Adipocyte (in vitro differentiated cells): ENCODE data around the gene RYR2.

Experiments
- DNase-seq: peaks from one replicate; pipeline ENCODE4 v3.0.0-alpha.2; 2015; ENCODE audit warnings: low read depth
- H3K27me3 ChIP-seq: replicated peaks from 2 replicates; pipeline ENCODE4 v1.7.0; 2013; ENCODE audit warnings: mild to moderate bottlenecking, low read length, moderate library complexity; ENCODE audit not compliant: control insufficient read depth, insufficient read depth
- H3K36me3 ChIP-seq: 2 replicates; pipeline ENCODE4 v1.7.0; 2013; ENCODE audit warnings: low read length, mild to moderate bottlenecking, moderate library complexity; ENCODE audit not compliant: control insufficient read depth, insufficient read depth, severe bottlenecking
- H3K4me1 ChIP-seq: 2 replicates; pipeline ENCODE4 v1.7.0; 2013; ENCODE audit warnings: mild to moderate bottlenecking, low read length, moderate library complexity; ENCODE audit not compliant: control insufficient read depth, insufficient read depth
- H3K4me3 ChIP-seq: 2 replicates; pipeline ENCODE4 v1.7.0; 2013; ENCODE audit warnings: mild to moderate bottlenecking, low read length, moderate library complexity
- H3K9ac ChIP-seq: 2 replicates; pipeline ENCODE4 v1.7.0; 2013; ENCODE audit warnings: mild to moderate bottlenecking, low read length, moderate library complexity
- H3K9me3 ChIP-seq: 2 replicates; pipeline ENCODE4 v1.7.0; 2013; ENCODE audit warnings: mild to moderate bottlenecking, low read length, moderate library complexity; ENCODE audit not compliant: control insufficient read depth

RYR2 gene

GRCh38 chr1:237701534-237701933 is 659.5 kb downstream of the RYR2 start:
- no peak overlapping the region for H3K4me3 ChIP-seq
- DNase-seq: no peak
- H3K9ac ChIP-seq: no peak overlapping the region
- H3K27me3 ChIP-seq: peaks cover 2% of the 10 kb centered on the region
- no peaks in the 10 kb centered on the region for H3K36me3 ChIP-seq
- H3K4me1 ChIP-seq: no peaks in the 10 kb centered on the region
- no peaks in the 10 kb centered on the region for H3K9me3 ChIP-seq

DNA sequence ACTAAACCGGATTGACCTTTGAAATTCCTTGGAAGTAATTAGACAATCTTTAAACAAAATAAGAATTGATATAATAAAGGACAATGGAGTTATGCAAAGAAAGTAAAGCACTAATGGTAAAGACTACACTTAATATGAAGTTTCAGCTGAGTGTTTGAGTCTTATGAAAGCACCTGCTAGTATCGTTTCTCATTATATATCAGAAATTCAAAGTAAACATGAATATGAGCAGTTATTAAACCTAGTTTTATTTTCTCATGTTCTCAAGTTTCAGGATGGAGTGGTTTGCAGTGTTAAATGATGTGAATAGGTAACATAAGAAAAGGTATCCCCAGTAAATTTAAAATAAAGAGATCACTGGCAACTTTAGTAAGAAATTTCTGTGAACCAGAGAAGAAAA is 660.2 kb downstream of the RYR2 start:
- no peak overlapping the region for H3K9ac ChIP-seq
- H3K4me3 ChIP-seq: no peak overlapping the region
- no peak for DNase-seq
- H3K27me3 ChIP-seq: peaks cover 2% of the 10 kb centered on the region
- no peaks in the 10 kb centered on the region for H3K36me3 ChIP-seq
- H3K4me1 ChIP-seq: no peaks in the 10 kb centered on the region
- no peaks in the 10 kb centered on the region for H3K9me3 ChIP-seq

DNA sequence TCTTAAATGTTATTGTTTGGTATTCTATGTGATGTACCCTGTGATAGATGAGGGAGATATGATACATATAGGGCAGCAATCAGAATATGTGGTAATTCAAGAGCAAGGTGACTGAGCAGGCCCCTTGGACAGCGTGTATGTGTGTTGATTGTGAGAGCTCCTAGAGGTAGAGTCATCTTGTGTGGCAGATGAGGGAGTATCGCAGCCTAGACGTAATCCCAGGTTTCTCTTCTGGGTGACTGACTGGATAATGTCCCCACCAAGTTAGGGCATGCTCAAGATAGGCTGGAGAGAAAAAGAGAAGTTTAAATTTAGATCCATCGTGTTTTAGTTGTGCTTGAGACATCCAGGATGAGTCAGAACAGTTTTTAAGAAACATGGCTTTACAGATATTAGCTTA is 663.5 kb downstream of the RYR2 start:
- H3K9ac ChIP-seq: no peak overlapping the region
- H3K27me3 ChIP-seq: peaks cover 2% of the 10 kb centered on the region
- no peaks in the 10 kb centered on the region for H3K9me3 ChIP-seq

DNA sequence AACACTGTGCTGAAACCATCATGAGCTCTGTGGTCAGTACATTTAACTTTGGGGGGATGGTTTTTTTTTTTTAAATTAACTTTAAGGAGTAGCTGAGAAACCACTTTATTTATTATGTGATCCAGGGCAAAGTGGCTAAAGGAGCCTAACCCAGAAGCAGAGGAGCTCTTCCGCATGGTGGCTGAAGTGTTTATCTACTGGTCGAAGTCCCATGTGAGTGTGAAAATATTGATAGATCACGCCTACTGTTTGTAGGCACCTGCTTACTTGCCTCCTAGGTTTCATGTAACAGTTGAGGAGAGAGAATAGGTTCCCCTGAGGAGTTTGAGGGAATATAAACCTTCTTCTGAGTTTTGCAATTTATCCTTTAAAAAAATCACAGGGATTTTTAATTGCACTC is 667.4 kb downstream of the RYR2 start:
- H3K4me1 ChIP-seq: no peaks in the 10 kb centered on the region
- no peak overlapping the region for H3K4me3 ChIP-seq
- no peaks in the 10 kb centered on the region for H3K9me3 ChIP-seq
- no peak for DNase-seq
- no peak overlapping the region for H3K9ac ChIP-seq
- H3K27me3 ChIP-seq: no peaks in the 10 kb centered on the region
- H3K36me3 ChIP-seq: no peaks in the 10 kb centered on the region

More for the DNA sequence above, 663.5 kb downstream of the RYR2 start:
- no peaks in the 10 kb centered on the region for H3K36me3 ChIP-seq
- no peak for DNase-seq
- no peak overlapping the region for H3K4me3 ChIP-seq
- H3K4me1 ChIP-seq: no peaks in the 10 kb centered on the region

DNA sequence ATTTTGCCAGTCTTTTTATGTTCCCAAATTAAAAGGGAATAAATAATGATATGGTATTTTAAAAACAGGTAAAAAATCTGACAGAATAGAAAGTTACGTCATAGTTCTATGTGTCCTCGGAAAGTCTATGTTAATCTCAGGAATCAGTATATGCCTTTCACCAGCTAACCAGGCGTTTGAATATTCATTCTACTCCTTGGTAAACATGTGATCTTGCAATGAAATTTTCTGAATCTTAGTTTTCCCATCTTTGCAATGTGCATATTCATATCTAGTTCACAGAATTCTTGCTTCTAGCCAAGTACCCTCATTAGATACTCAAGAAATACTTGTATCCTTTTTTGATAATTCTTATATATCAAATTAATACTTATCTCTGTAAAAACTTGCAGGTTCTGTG is 669.3 kb downstream of the RYR2 start:
- H3K9ac ChIP-seq: no peak overlapping the region
- no peak for DNase-seq
- H3K4me3 ChIP-seq: no peak overlapping the region
- H3K9me3 ChIP-seq: no peaks in the 10 kb centered on the region
- H3K27me3 ChIP-seq: no peaks in the 10 kb centered on the region
- no peaks in the 10 kb centered on the region for H3K36me3 ChIP-seq
- H3K4me1 ChIP-seq: no peaks in the 10 kb centered on the region

- H3K9ac ChIP-seq: no peak overlapping the region
- H3K9me3 ChIP-seq: no peaks in the 10 kb centered on the region
- no peak overlapping the region for H3K4me3 ChIP-seq
- H3K27me3 ChIP-seq: no peaks in the 10 kb centered on the region
- DNase-seq: no peak
- no peaks in the 10 kb centered on the region for H3K36me3 ChIP-seq
- H3K4me1 ChIP-seq: no peaks in the 10 kb centered on the region
Measured at GRCh38 chr1:237712082-237712481, 670.1 kb downstream of the RYR2 start.

DNA sequence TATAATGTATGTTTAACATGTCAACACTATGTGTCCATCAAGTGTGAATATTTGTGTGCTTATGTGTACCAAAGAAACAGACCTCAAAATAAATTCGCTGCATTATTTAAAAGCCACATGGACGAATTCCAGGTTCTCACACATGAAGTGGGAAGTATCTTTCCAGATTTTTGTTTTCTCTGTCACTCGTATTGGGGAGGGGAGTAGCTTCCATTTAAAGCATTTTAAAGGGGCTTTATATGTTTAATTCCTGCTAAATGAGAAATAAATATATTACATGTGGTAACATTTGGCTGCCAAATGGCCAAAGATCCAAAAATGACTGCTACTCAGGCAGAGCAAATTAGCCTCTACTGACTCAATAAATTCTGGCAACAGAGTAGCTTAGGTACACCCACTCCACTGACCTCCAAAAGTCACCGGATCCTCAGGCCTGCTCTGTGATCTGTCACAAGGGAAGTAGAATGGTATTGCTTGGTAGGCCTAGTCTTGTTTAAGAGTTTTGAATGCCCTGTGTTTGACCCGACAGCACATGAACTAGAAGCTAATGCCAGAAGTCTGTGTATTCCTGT is 670.7 kb downstream of the RYR2 start:
- Histone ChIP-seq H3K36me3 (no peaks in the 10 kb centered on the region), H3K9me3 (no peaks in the 10 kb centered on the region), H3K4me1 (no peaks in the 10 kb centered on the region), H3K4me3 (no peak overlapping the region), H3K9ac (no peak overlapping the region), H3K27me3 (no peaks in the 10 kb centered on the region)
- DNase-seq: no peak

- Histone ChIP-seq H3K9me3 (no peaks in the 10 kb centered on the region), H3K27me3 (no peaks in the 10 kb centered on the region), H3K4me1 (no peaks in the 10 kb centered on the region), H3K9ac (no peak overlapping the region), H3K4me3 (no peak overlapping the region), H3K36me3 (no peaks in the 10 kb centered on the region)
- no peak for DNase-seq
Measured at GRCh38 chr1:237713916-237714315, 671.9 kb downstream of the RYR2 start.

- no peaks in the 10 kb centered on the region for H3K4me1 ChIP-seq
- DNase-seq: no peak
- no peak overlapping the region for H3K9ac ChIP-seq
- no peaks in the 10 kb centered on the region for H3K27me3 ChIP-seq
- no peak overlapping the region for H3K4me3 ChIP-seq
- H3K9me3 ChIP-seq: no peaks in the 10 kb centered on the region
- H3K36me3 ChIP-seq: no peaks in the 10 kb centered on the region
Measured at GRCh38 chr1:237717106-237717505, 675.1 kb downstream of the RYR2 start.

DNA sequence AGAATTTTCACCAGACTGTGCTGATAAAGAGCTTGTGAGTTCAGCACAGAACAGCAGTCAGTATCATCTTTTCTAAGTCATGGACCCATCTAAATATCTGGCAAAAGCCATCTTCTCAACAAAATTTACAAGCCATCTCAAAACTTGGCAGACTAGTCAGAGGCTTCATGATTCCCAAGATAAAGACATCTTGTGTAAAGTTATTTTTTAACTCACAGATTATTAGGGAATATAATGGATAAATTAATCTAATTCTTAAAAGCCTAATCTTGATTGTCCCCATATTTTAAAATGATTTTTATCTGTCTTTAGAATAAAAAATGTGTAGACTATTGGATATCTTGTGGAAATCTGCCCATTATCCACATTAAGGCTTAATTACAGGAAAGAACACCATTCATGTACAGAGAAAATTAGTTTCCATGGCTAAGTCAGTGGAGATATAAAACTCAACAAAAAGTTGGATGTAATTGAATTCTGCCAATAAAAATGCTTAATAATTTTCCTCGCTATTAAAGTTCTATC is 688.9 kb downstream of the RYR2 start:
- no peak for DNase-seq
- Histone ChIP-seq H3K9ac (no peak overlapping the region), H3K9me3 (no peaks in the 10 kb centered on the region), H3K36me3 (no peaks in the 10 kb centered on the region), H3K4me3 (no peak overlapping the region), H3K4me1 (no peaks in the 10 kb centered on the region), H3K27me3 (no peaks in the 10 kb centered on the region)

DNA sequence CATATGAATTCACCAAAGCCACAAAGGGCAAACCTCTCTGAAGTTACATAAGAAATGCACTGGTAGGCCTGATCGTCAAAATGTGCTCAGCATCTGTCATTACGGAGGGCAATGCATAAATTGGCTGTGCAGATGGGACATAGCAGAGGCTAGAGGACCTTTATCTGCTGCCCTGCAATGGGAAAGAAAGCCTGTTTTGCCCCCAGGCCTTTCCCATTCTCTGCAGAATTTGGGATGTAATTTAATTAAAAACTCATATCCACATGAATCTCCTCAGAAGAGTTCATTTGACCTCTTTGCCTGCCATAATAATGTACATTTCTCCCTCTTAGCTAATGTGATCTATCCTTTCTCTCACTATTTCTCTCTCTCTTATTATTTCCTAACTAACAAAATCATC is 690.7 kb downstream of the RYR2 start:
- no peak overlapping the region for H3K9ac ChIP-seq

DNA sequence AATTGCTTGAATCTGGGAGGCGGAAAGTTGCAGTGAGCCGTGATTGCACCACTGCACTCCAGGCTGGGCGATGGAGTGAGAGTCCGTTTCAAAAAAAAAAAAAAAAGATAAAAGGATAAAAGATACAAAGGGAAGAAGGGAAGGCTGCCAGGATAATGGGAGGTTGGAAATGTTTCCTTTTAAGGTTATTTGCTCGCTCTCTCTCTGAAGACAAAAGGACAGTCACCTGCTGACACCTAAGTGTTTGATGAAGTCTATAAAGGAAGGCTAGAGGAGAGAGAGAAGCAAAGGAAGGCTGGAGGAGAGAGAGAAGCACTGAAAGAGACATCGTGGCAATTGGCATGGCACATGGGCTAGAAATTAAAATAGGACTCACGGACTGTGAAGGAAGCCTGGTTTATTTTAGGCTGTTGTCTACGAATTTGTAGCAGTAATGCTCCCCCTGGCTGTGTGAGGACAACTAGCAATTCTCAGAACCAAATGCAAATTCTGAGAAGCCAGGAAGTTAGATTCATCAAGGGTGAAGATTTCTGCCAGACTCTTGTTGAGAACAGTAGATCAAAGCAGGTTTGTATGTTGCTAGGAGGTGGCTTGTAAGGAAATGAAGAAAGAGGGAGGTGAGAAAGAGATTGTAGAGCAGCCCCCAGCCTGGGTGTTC is 694.5 kb downstream of the RYR2 start:
- Histone ChIP-seq H3K4me3 (no peak overlapping the region), H3K4me1 (no peaks in the 10 kb centered on the region), H3K36me3 (no peaks in the 10 kb centered on the region), H3K9me3 (no peaks in the 10 kb centered on the region), H3K27me3 (no peaks in the 10 kb centered on the region), H3K9ac (no peak overlapping the region)
- DNase-seq: peak; percentile 1

More for the DNA sequence above, 690.7 kb downstream of the RYR2 start:
- Histone ChIP-seq H3K4me3 (no peak overlapping the region), H3K27me3 (no peaks in the 10 kb centered on the region), H3K4me1 (no peaks in the 10 kb centered on the region), H3K9me3 (no peaks in the 10 kb centered on the region), H3K36me3 (no peaks in the 10 kb centered on the region)
- DNase-seq: no peak
